Activated CD8-positive, alpha-beta memory T cell treated with anti-CD3 and anti-CD28 coated beads for 36 hours (primary cell): ENCODE measurements around the gene CRIM1. TPM values are rescaled to one million over a fixed set of nuclear protein-coding genes. Genes with fewer than 3 reads are reported as not detected.

Experiments used
- CTCF ChIA-PET: fragments of 350-600 bp; sonication (Branson Sonifier 250); formaldehyde crosslinking; loops from one replicate; lab custom pipeline; 2021; ENCODE audit warnings: antibody characterized with exemption; lab: Charles Lee
- POLR2A ChIA-PET: fragments of 350-600 bp; sonication (Branson Sonifier 250); formaldehyde crosslinking; loops from one replicate; lab custom pipeline; 2021; ENCODE audit warnings: antibody characterized with exemption; lab: Charles Lee
- total RNA-seq, 2 experiments: library from RNA; stranded (reverse); gene quantifications; one replicate each; pipeline ENCODE4 v1.2.3, GENCODE V29; 2021

CRIM1 gene
- total RNA-seq, 2 experiments from 2014 or later = 18.2 to 20.1 TPM

DNA sequence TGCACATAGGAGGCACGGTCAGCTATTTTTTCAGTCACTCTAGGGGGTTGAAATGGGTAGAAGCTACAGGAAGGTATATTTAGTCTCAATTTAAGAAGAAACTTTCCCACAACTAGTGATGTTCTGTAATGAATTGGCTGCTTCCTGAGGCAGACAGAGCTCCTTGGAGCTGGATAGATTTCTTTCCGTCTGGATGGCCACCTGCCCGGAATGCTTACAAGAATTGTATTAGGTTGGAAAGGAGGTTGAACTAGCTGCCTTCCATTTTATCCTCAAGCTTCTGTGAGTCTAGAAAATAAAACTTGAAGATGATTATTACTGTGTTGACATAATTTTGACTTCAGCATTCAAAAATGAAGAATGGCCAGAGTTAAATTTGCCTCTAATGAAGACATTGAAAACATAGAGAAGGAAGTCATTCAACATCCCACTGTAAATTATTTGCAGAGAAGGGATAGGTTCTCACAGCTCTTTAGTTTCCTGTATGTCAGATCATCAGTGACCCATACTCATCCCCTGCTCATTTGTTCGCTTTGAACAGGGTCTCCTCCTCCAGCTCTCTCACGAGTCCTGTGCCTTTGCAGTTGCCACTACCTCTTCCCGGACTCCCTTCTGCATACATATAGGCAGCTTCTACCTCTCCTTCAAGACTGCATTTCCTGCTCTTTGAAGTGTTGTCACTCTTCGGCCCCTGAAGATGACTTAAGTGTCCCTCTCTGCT lies 88.8 kb downstream of the CRIM1 start:
- CTCF ChIA-PET = no interaction called here
- POLR2A ChIA-PET = no interaction called here

DNA sequence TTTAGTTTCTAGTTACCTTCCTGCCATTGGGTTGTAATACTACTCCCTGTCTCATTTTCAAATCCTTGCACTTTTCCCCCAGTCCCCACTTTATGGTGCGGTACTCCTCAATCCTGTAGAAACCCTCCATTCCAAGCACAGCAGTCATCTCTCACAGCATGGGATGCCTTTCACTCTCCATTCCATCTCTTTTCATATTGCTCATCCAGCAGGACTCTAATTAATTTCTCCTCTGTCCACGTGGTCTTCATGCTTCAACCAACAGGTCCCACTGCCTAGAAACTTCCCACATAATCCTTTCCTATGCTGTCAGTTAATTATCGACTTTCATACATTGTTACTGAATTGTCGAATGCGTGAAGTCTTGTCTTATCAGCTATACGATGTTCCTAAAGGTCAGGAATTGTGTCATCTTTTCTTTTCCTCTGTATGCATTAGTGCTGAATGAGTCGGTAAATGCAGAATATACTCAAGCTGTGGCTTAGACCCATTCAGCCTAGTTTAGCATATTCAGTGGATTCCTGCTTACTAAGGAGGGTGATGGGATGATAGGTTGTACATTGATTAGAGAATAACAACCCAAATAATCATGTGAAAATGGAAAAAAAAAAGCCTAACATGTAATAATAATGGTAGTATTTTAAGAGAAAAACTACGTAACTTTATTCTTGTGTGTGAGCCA lies 89.7 kb downstream of the CRIM1 start:
- CTCF ChIA-PET = no interaction called here

GRCh38 chr2:36446294-36446693 lies 90.7 kb downstream of the CRIM1 start:
- ChIA-PET CTCF (no interaction called here), POLR2A (no interaction called here)

More for the DNA sequence above, 89.7 kb downstream of the CRIM1 start:
- POLR2A ChIA-PET = no interaction called here

DNA sequence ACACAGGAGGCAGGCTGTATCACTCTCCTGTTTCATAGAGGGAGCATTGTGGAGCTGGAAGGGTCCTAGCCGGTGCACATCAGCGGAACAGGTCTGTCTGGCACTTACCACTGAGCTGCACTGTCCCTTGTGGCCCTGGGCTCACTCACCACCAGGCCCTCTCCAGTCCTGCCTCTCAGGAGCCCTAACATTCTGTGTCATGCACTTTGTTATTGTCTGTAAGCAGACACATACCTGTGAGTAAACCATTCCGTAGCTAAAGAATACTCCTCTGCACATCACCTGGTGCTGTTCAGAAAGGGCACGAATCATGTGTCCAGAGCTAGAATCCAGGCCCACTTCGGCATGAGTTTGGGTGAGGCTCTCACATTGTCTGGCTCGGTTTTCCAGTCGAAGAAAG lies 93.6 kb downstream of the CRIM1 start:
- CTCF ChIA-PET = interaction anchor here (0.6 to 0.7 kb wide), 3 partner anchors 34 to 554 kb away, joined by 3 to 4 read pairs (median 4); no protein-coding TSS in a partner anchor
- POLR2A ChIA-PET = no interaction called here

- ChIA-PET POLR2A (no interaction called here), CTCF (no interaction called here)
These were observed 94.4 kb downstream of the CRIM1 start for GRCh38 chr2:36449943-36450392.

GRCh38 chr2:36450466-36451196 lies 95.1 kb downstream of the CRIM1 start:
- POLR2A ChIA-PET = no interaction called here

DNA sequence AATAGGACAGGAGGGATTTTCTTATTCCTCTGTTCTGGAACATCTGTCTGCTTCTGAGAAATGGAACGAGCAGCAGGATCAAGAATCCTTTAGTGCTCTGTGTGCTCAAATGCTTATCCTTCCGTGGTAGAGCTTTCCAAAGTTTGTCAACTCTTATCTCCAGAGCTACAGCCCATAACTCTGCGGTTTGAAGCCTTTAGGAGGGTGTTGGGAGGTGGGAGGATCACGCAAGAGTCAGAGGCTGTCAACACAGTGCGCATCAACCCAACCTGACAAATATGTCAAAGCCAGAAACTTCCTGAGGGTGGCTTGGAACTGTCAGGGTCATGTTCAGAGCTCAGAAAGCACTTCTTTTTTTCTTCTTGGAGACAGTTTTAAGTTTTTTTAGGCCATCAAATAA lies 95.9 kb downstream of the CRIM1 start:
- POLR2A ChIA-PET = no interaction called here

More at GRCh38 chr2:36450466-36451196, 95.1 kb downstream of the CRIM1 start:
- CTCF ChIA-PET = no interaction called here

DNA sequence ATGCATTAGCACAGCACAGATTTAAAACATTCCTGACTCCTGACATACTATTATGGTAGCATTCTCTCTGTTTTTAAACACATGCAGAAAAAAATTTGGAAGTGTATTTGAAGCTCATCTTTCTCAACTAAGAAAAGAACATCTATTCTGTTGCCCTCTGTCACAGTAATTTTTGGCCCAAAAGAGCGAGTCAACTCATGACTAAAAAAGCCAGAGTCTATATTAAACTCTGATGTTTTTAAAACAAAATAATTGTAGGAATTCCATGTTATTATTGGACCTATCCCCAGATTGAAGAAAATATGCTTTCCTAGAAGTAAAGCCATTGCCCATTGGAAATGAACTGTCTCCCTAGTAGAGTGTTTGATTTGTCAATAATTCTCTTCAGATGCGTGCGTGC lies 96.7 kb downstream of the CRIM1 start:
- ChIA-PET POLR2A (no interaction called here), CTCF (no interaction called here)

More for the DNA sequence above, 95.9 kb downstream of the CRIM1 start:
- CTCF ChIA-PET = no interaction called here

GRCh38 chr2:36453652-36454051 lies 98.1 kb downstream of the CRIM1 start:
- ChIA-PET POLR2A (no interaction called here), CTCF (interaction anchor here (1.5 kb wide), 1 partner anchor 101 kb away, joined by 3 read pairs; no protein-coding TSS in a partner anchor)

- CTCF ChIA-PET = interaction anchor here (1.5 kb wide), 1 partner anchor 102 kb away, joined by 3 read pairs; no protein-coding TSS in a partner anchor
- POLR2A ChIA-PET = no interaction called here
These were observed 99.4 kb downstream of the CRIM1 start for GRCh38 chr2:36455011-36455410.

GRCh38 chr2:36455788-36456187 lies 100.2 kb downstream of the CRIM1 start:
- ChIA-PET POLR2A (no interaction called here), CTCF (no interaction called here)

DNA sequence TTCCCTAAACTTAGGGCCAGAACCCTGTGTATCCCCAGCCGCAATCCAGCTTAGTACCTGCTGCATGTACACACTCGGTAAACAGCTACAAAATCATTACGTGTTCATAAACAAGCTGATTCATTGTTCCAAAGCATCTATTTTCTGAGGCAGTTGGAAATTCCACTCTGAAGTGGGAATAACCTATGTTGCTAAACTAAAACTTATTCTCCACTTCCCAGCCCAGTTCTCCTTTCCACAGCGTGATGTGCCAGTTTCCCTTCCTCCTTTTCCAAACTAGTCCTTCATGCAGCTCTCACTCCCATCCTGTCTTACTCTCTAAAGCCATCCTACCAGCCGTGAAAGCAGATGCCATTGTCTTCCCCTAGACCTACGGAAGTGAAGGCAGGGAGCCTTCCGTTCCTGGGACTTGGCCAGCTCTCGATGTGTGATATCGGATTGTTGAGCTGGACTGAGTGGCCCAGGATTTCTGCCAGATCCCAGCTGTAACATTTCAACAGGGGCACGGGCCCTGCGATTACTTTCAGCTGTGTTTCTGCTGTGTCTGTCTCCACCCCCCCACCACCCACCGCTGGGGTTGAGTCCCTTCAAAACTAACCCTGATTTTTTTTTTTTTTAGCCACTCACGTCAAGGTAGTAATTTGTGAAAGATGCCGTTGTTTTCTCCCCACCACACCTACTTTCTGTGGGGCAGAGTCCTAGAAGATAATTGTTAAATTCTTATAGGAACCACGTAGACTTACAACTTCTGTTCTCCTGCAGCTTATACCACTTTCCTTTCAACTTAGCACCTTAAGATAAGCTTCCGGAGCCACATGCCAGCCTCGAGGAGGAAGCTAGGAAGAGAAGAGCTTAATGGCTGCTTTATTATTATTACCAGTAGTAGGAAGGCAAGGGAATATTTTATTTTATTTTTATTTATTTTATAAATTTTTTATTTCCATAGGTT lies 100.9 kb downstream of the CRIM1 start:
- CTCF ChIA-PET = no interaction called here

DNA sequence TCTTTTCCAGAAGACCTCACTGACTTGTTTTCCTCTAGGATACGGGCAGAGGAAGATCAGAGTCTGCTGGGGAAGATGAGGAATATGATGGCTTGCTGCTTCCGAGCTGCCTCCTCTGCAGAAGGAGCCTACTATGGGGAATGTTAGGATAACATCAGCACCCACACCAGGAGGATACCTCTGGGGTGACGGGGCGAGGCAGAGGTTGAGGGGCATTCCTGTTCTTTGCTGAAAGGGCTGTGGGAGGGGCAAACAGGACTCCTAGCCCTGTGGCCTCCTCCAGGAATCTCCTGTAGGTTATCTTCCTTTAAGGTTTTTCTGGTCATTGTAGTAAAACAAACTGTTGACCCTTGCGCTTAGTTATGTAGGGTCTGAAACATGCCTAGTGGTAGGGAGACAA lies 102.5 kb downstream of the CRIM1 start:
- POLR2A ChIA-PET = interaction anchor here (0.7 kb wide), 1 partner anchor 245 kb away, joined by 3 read pairs; no protein-coding TSS in a partner anchor

More for the DNA sequence above, 100.9 kb downstream of the CRIM1 start:
- POLR2A ChIA-PET = no interaction called here

GRCh38 chr2:36459725-36460137 lies 104.2 kb downstream of the CRIM1 start:
- ChIA-PET POLR2A (no interaction called here), CTCF (no interaction called here)

More for the DNA sequence above, 102.5 kb downstream of the CRIM1 start:
- CTCF ChIA-PET = no interaction called here

- POLR2A ChIA-PET = no interaction called here
These were observed 105.6 kb downstream of the CRIM1 start for GRCh38 chr2:36461039-36461681.

GRCh38 chr2:36462311-36462935 lies 106.8 kb downstream of the CRIM1 start:
- POLR2A ChIA-PET = no interaction called here
- CTCF ChIA-PET = interaction anchor here (0.6 kb wide), 1 partner anchor 20 kb away, joined by 3 read pairs; no protein-coding TSS in a partner anchor

More at GRCh38 chr2:36461039-36461681, 105.6 kb downstream of the CRIM1 start:
- CTCF ChIA-PET = no interaction called here

GRCh38 chr2:36463365-36463764 lies 107.8 kb downstream of the CRIM1 start:
- CTCF ChIA-PET = no interaction called here
- POLR2A ChIA-PET = no interaction called here
